ENCODE results near the gene ATG16L1. TPM values are rescaled to one million over a fixed set of nuclear protein-coding genes. Genes with fewer than 3 reads are reported as not detected.

The ATG16L1 gene
- total and polyA plus RNA-seq, 2 experiments from 2014 or later: 15.3 to 37.9 TPM

- H2AFZ ChIP-seq: no peak overlapping the region
- no peak for ATAC-seq
- H3K79me2 ChIP-seq (replicated peaks; ENCODE audit: insufficient read depth): peaks cover 87% of the 10 kb centered on the region
- peaks cover 47% of the 10 kb centered on the region for H4K20me1 ChIP-seq (replicated peaks; ENCODE audit: insufficient read depth)
- no peak overlapping the region for H3K27ac ChIP-seq (ENCODE audit: low read depth)
- no peaks in the 10 kb centered on the region for H3K27me3 ChIP-seq (ENCODE audit: insufficient read depth)
- Mint-ChIP-seq H3K36me3 (ENCODE audit: low read depth) (peaks cover 64% of the 10 kb centered on the region), H3K27me3 (ENCODE audit: insufficient read depth, low read depth, poor library complexity) (peaks cover 3% of the 10 kb centered on the region), H3K4me1 (peaks cover 5% of the 10 kb centered on the region; the same call in 2 of the 3 replicates), H3K27ac (no peak overlapping the region), H3K9me3 (peaks cover 3% of the 10 kb centered on the region), H3K4me3 (no peak overlapping the region)
- H3K4me3 ChIP-seq: no peak overlapping the region
- H3K4me2 ChIP-seq: no peak overlapping the region
- no peaks in the 10 kb centered on the region for H3K9me2 ChIP-seq (ENCODE audit: insufficient read depth)
- no peaks in the 10 kb centered on the region for H3F3A ChIP-seq (replicated peaks; ENCODE audit: low read depth)
- H3K4me1 ChIP-seq (ENCODE audit: insufficient read depth): 0 out of 2 replicates have a peak, but pooled peaks cover 4% of the 10 kb centered on the region
- peaks cover 40% of the 10 kb centered on the region for H3K36me3 ChIP-seq (ENCODE audit: insufficient read depth)
- no peak for TF ChIP-seq ZNF331 (CRISPR knock-in tag; IDR thresholded peaks at IDR 0.05; ENCODE audit: low read depth)
- no peak for TF ChIP-seq EZH2 (IDR thresholded peaks at IDR 0.05; ENCODE audit: low read depth, unreplicated experiment)
- TF ChIP-seq, protein P1, sequence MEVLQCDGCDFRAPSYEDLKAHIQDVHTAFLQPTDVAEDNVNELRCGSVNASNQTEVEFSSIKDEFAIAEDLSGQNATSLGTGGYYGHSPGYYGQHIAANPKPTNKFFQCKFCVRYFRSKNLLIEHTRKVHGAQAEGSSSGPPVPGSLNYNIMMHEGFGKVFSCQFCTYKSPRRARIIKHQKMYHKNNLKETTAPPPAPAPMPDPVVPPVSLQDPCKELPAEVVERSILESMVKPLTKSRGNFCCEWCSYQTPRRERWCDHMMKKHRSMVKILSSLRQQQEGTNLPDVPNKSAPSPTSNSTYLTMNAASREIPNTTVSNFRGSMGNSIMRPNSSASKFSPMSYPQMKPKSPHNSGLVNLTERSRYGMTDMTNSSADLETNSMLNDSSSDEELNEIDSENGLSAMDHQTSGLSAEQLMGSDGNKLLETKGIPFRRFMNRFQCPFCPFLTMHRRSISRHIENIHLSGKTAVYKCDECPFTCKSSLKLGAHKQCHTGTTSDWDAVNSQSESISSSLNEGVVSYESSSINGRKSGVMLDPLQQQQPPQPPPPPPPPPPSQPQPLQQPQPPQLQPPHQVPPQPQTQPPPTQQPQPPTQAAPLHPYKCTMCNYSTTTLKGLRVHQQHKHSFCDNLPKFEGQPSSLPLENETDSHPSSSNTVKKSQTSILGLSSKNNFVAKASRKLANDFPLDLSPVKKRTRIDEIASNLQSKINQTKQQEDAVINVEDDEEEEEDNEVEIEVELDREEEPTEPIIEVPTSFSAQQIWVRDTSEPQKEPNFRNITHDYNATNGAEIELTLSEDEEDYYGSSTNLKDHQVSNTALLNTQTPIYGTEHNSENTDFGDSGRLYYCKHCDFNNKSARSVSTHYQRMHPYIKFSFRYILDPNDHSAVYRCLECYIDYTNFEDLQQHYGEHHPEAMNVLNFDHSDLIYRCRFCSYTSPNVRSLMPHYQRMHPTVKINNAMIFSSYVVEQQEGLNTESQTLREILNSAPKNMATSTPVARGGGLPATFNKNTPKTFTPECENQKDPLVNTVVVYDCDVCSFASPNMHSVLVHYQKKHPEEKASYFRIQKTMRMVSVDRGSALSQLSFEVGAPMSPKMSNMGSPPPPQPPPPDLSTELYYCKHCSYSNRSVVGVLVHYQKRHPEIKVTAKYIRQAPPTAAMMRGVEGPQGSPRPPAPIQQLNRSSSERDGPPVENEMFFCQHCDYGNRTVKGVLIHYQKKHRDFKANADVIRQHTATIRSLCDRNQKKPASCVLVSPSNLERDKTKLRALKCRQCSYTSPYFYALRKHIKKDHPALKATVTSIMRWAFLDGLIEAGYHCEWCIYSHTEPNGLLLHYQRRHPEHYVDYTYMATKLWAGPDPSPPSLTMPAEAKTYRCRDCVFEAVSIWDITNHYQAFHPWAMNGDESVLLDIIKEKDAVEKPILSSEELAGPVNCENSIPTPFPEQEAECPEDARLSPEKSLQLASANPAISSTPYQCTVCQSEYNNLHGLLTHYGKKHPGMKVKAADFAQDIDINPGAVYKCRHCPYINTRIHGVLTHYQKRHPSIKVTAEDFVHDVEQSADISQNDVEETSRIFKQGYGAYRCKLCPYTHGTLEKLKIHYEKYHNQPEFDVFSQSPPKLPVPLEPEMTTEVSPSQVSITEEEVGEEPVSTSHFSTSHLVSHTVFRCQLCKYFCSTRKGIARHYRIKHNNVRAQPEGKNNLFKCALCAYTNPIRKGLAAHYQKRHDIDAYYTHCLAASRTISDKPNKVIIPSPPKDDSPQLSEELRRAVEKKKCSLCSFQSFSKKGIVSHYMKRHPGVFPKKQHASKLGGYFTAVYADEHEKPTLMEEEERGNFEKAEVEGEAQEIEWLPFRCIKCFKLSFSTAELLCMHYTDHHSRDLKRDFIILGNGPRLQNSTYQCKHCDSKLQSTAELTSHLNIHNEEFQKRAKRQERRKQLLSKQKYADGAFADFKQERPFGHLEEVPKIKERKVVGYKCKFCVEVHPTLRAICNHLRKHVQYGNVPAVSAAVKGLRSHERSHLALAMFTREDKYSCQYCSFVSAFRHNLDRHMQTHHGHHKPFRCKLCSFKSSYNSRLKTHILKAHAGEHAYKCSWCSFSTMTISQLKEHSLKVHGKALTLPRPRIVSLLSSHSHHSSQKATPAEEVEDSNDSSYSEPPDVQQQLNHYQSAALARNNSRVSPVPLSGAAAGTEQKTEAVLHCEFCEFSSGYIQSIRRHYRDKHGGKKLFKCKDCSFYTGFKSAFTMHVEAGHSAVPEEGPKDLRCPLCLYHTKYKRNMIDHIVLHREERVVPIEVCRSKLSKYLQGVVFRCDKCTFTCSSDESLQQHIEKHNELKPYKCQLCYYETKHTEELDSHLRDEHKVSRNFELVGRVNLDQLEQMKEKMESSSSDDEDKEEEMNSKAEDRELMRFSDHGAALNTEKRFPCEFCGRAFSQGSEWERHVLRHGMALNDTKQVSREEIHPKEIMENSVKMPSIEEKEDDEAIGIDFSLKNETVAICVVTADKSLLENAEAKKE (CRISPR knock-in tag; IDR thresholded peaks at IDR 0.05): no peak
- TF ChIP-seq STAT1 (IDR thresholded peaks at IDR 0.05; ENCODE audit: unreplicated experiment): no peak
- TF ChIP-seq REST (IDR thresholded peaks at IDR 0.05; ENCODE audit: unreplicated experiment): no peak
- no peak for TF ChIP-seq EZH2phosphoT487 (IDR thresholded peaks at IDR 0.05; ENCODE audit: unreplicated experiment)
- no peak for TF ChIP-seq NANOG (IDR thresholded peaks at IDR 0.05; ENCODE audit: borderline replicate concordance)
- no peak for TF ChIP-seq ZNF114 (CRISPR knock-in tag; IDR thresholded peaks at IDR 0.05)
- no peak for TF ChIP-seq JUNB (IDR thresholded peaks at IDR 0.05; ENCODE audit: unreplicated experiment)
- TF ChIP-seq ETS1 (IDR thresholded peaks at IDR 0.05): no peak
- TF ChIP-seq CREB1 (CRISPR knock-in tag; IDR thresholded peaks at IDR 0.05; ENCODE audit: low read depth): no peak
- TF ChIP-seq, protein P2, sequence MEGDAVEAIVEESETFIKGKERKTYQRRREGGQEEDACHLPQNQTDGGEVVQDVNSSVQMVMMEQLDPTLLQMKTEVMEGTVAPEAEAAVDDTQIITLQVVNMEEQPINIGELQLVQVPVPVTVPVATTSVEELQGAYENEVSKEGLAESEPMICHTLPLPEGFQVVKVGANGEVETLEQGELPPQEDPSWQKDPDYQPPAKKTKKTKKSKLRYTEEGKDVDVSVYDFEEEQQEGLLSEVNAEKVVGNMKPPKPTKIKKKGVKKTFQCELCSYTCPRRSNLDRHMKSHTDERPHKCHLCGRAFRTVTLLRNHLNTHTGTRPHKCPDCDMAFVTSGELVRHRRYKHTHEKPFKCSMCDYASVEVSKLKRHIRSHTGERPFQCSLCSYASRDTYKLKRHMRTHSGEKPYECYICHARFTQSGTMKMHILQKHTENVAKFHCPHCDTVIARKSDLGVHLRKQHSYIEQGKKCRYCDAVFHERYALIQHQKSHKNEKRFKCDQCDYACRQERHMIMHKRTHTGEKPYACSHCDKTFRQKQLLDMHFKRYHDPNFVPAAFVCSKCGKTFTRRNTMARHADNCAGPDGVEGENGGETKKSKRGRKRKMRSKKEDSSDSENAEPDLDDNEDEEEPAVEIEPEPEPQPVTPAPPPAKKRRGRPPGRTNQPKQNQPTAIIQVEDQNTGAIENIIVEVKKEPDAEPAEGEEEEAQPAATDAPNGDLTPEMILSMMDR (conservative IDR thresholded peaks at IDR 0.05; ENCODE audit: low read depth in 2 of 2): no peak
- no peak for TF ChIP-seq POLR2AphosphoS5 (IDR thresholded peaks at IDR 0.05; ENCODE audit: low read depth)
- no peak for DNase-seq (ENCODE audit: low spot score)
Measured at GRCh38 chr2:233256048-233256447, 4.6 kb downstream of the ATG16L1 start.
